GM23338 (cell line): ENCODE results near the gene LRIG1. TPM values are rescaled to one million over a fixed set of nuclear protein-coding genes. Genes with fewer than 3 reads are reported as not detected.
A peak's percentile ranks its signal among the peaks of the same experiment; 100 is the strongest.

Source experiments
- ATAC-seq: fragments of 200-7000 bp; cut with Tn5 transposase; 3 replicates; pipeline ENCODE4 v1.9.1; 2020
- DNase-seq: peaks from one replicate; pipeline ENCODE4 v3.0.0-alpha.2; 2015; ENCODE audit warnings: low spot score
- H2AFZ ChIP-seq: fragments of 200-600 bp; sonication (generic); 2 replicates; pipeline ENCODE4 v1.8.0; 2016; ENCODE audit warnings: antibody characterized with exemption, mild to moderate bottlenecking, moderate library complexity
- H3F3A ChIP-seq: fragments of 200-600 bp; sonication (generic); replicated peaks from 2 replicates; pipeline ENCODE4 v1.8.0; 2017; ENCODE audit warnings: antibody characterized with exemption, mixed run types, low read depth
- H3K27ac ChIP-seq: fragments of 200-600 bp; sonication (generic); 2 replicates; pipeline ENCODE4 v1.6.1; 2016; ENCODE audit warnings: low read depth
- H3K27me3 ChIP-seq: fragments of 200-600 bp; sonication (generic); 2 replicates; pipeline ENCODE4 v1.8.0; 2016; ENCODE audit warnings: mild to moderate bottlenecking, mixed run types, moderate library complexity; ENCODE audit not compliant: insufficient read depth
- H3K36me3 ChIP-seq: fragments of 200-600 bp; sonication (generic); 2 replicates; pipeline ENCODE4 v1.8.0; 2016; ENCODE audit warnings: mild to moderate bottlenecking; ENCODE audit not compliant: insufficient read depth
- H3K4me1 ChIP-seq: fragments of 200-600 bp; sonication (generic); 2 replicates; pipeline ENCODE4 v1.8.0; 2016; ENCODE audit warnings: mild to moderate bottlenecking, moderate library complexity; ENCODE audit not compliant: insufficient read depth
- H3K4me2 ChIP-seq: fragments of 200-600 bp; sonication (generic); 2 replicates; pipeline ENCODE4 v1.7.1; 2017; ENCODE audit warnings: mixed run types
- H3K4me3 ChIP-seq: fragments of 200-600 bp; sonication (generic); 2 replicates; pipeline ENCODE4 v1.6.1; 2016; ENCODE audit warnings: mixed run types
- H3K79me2 ChIP-seq: fragments of 200-600 bp; sonication (generic); replicated peaks from 2 replicates; pipeline ENCODE4 v1.8.0; 2017; ENCODE audit warnings: mild to moderate bottlenecking; ENCODE audit not compliant: insufficient read depth
- H3K9me2 ChIP-seq: fragments of 200-600 bp; sonication (generic); 2 replicates; pipeline ENCODE4 v1.8.0; 2017; ENCODE audit not compliant: insufficient read depth
- H4K20me1 ChIP-seq: fragments of 200-600 bp; sonication (generic); replicated peaks from 2 replicates; pipeline ENCODE4 v1.8.0; 2017; ENCODE audit warnings: mild to moderate bottlenecking; ENCODE audit not compliant: insufficient read depth
- H3K27ac Mint-ChIP-seq: 2 replicates; pipeline ENCODE4 v1.8.0; 2020; ENCODE audit warnings: inconsistent platforms, mild to moderate bottlenecking, moderate library complexity, mixed read lengths
- H3K27me3 Mint-ChIP-seq: 3 replicates; pipeline ENCODE4 v1.8.0; 2022; ENCODE audit warnings: low read depth, mild to moderate bottlenecking, moderate library complexity, mixed read lengths, inconsistent platforms; ENCODE audit not compliant: insufficient read depth, poor library complexity
- H3K36me3 Mint-ChIP-seq: 3 replicates; pipeline ENCODE4 v1.8.0; 2021; ENCODE audit warnings: low read depth, mild to moderate bottlenecking, inconsistent platforms, moderate library complexity, mixed read lengths
- H3K4me1 Mint-ChIP-seq: 3 replicates; pipeline ENCODE4 v1.8.0; 2020; ENCODE audit warnings: mild to moderate bottlenecking, inconsistent platforms, mixed read lengths
- H3K4me3 Mint-ChIP-seq: 3 replicates; pipeline ENCODE4 v1.8.0; 2021; ENCODE audit warnings: moderate library complexity, mild to moderate bottlenecking, inconsistent platforms, mixed read lengths
- H3K9me3 Mint-ChIP-seq: 3 replicates; pipeline ENCODE4 v1.8.0; 2020; ENCODE audit warnings: moderate library complexity, mild to moderate bottlenecking, inconsistent platforms, mixed read lengths
- EZH2 ChIP-seq: fragments of 200-600 bp; sonication (generic); IDR thresholded peaks from one replicate; pipeline ENCODE4 v1.8.0; 2017; ENCODE audit warnings: antibody characterized with exemption, mild to moderate bottlenecking, low read depth; ENCODE audit not compliant: unreplicated experiment
- EZH2phosphoT487 ChIP-seq: fragments of 200-600 bp; sonication (generic); IDR thresholded peaks from one replicate; pipeline ENCODE4 v1.8.1; 2018; ENCODE audit warnings: antibody characterized with exemption; ENCODE audit not compliant: unreplicated experiment
- JUNB ChIP-seq: IDR thresholded peaks from one replicate; pipeline ENCODE4 v1.6.1; 2016; ENCODE audit warnings: antibody characterized with exemption; ENCODE audit not compliant: unreplicated experiment
- ZNF114 ChIP-seq: fragments of 250-450 bp; sonication (Bioruptor Pico); IDR thresholded peaks from 2 replicates; pipeline ENCODE4 v1.5.0; 2020; ENCODE audit warnings: mild to moderate bottlenecking, moderate library complexity
- ZNF331 ChIP-seq: fragments of 250-450 bp; sonication (Bioruptor Pico); IDR thresholded peaks from 2 replicates; pipeline ENCODE4 v1.5.0; 2020; ENCODE audit warnings: low read depth, mild to moderate bottlenecking, moderate library complexity
- polyA plus RNA-seq: library from polyadenylated mRNA; unstranded; fragments of >200 nt; fragmentation: Nextera tagmentation; extraction: Ambion mirVana; gene quantifications from 2 replicates; pipeline ENCODE4 v1.2.1, GENCODE V29; 2016
- total RNA-seq: library from RNA; depleted of rRNA; stranded (reverse); fragments of >200 nt; shearing (Covaris generic); gene quantifications from 2 replicates; pipeline ENCODE4 v1.2.3, GENCODE V29; 2014
- TF ChIP-seq, protein P1 (sequence below), 2 experiments: fragments of 200-600 bp in 1 of 2; sonication (generic) in 1 of 2; conservative IDR thresholded peaks; 2 replicates each; pipeline versions ENCODE4 v1.5.1 to v1.6.1; 2016 to 2017; ENCODE audit warnings: antibody characterized with exemption in 2 of 2, low read depth in 2 of 2, mild to moderate bottlenecking in 2 of 2, moderate library complexity in 1 of 2
- TF ChIP-seq, protein P2 (sequence below): IDR thresholded peaks from 2 replicates; pipeline ENCODE4 v1.6.1; 2016; ENCODE audit warnings: antibody characterized with exemption
- TF ChIP-seq, protein P3 (sequence below): fragments of 250-450 bp; sonication (Bioruptor Pico); IDR thresholded peaks from 2 replicates; pipeline ENCODE4 v1.5.0; 2020; ENCODE audit warnings: mild to moderate bottlenecking, moderate library complexity

The LRIG1 gene
- total and polyA plus RNA-seq, 2 experiments from 2014 or later, result 40.0 to 134 TPM

DNA sequence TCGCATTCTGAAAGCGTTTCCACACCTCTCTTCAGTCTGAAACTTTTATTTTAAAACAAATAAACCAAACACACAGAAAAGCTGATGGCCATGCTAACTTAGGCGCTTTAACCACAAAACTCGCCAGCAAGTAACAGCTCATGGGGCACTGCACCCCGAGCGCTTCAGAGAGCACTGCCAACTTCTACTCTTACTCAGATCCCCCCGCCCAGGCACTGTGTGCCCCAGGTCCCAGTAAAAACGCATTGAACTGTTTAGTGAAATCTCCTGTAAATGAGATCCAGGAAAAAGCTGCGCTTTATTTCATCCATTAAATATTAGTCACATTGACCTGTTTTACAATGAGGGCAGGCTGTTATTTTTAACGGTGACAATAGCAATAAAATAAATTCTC lies 99.7 kb downstream of the LRIG1 start:
- peaks cover 44% of the 10 kb centered on the region for H3K4me1 Mint-ChIP-seq
- Histone ChIP-seq H2AFZ (no peak overlapping the region), H3K27ac (peak overlapping the region; percentile 72), H3F3A (no peaks in the 10 kb centered on the region), H3K4me1 (peaks cover 14% of the 10 kb centered on the region), H3K4me3 (no peak overlapping the region), H4K20me1 (peaks cover 33% of the 10 kb centered on the region), H3K4me2 (no peak overlapping the region), H3K27me3 (no peaks in the 10 kb centered on the region), H3K9me2 (no peaks in the 10 kb centered on the region; the same call in 1 of the 2 replicates), H3K79me2 (peaks cover 37% of the 10 kb centered on the region), H3K36me3 (peaks cover 32% of the 10 kb centered on the region)
- peak overlapping the region; percentile 14; the same call in 1 of the 2 replicates for H3K27ac Mint-ChIP-seq
- H3K9me3 Mint-ChIP-seq, result no peaks in the 10 kb centered on the region; the same call in 2 of the 3 replicates
- peaks cover 15% of the 10 kb centered on the region for H3K27me3 Mint-ChIP-seq
- no peak for DNase-seq
- H3K4me3 Mint-ChIP-seq, result no peak overlapping the region; the same call in 2 of the 3 replicates
- TF ChIP-seq EZH2 (no peak), ZNF331 (CRISPR knock-in tag) (no peak)
- TF ChIP-seq, protein P1, sequence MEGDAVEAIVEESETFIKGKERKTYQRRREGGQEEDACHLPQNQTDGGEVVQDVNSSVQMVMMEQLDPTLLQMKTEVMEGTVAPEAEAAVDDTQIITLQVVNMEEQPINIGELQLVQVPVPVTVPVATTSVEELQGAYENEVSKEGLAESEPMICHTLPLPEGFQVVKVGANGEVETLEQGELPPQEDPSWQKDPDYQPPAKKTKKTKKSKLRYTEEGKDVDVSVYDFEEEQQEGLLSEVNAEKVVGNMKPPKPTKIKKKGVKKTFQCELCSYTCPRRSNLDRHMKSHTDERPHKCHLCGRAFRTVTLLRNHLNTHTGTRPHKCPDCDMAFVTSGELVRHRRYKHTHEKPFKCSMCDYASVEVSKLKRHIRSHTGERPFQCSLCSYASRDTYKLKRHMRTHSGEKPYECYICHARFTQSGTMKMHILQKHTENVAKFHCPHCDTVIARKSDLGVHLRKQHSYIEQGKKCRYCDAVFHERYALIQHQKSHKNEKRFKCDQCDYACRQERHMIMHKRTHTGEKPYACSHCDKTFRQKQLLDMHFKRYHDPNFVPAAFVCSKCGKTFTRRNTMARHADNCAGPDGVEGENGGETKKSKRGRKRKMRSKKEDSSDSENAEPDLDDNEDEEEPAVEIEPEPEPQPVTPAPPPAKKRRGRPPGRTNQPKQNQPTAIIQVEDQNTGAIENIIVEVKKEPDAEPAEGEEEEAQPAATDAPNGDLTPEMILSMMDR (conservative IDR thresholded peaks at IDR 0.05; ENCODE audit: low read depth in 2 of 2), result no peak
- TF ChIP-seq, protein P2, sequence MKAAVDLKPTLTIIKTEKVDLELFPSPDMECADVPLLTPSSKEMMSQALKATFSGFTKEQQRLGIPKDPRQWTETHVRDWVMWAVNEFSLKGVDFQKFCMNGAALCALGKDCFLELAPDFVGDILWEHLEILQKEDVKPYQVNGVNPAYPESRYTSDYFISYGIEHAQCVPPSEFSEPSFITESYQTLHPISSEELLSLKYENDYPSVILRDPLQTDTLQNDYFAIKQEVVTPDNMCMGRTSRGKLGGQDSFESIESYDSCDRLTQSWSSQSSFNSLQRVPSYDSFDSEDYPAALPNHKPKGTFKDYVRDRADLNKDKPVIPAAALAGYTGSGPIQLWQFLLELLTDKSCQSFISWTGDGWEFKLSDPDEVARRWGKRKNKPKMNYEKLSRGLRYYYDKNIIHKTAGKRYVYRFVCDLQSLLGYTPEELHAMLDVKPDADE, result no peak
- ATAC-seq, result no peak
- peaks cover 97% of the 10 kb centered on the region for H3K36me3 Mint-ChIP-seq

DNA sequence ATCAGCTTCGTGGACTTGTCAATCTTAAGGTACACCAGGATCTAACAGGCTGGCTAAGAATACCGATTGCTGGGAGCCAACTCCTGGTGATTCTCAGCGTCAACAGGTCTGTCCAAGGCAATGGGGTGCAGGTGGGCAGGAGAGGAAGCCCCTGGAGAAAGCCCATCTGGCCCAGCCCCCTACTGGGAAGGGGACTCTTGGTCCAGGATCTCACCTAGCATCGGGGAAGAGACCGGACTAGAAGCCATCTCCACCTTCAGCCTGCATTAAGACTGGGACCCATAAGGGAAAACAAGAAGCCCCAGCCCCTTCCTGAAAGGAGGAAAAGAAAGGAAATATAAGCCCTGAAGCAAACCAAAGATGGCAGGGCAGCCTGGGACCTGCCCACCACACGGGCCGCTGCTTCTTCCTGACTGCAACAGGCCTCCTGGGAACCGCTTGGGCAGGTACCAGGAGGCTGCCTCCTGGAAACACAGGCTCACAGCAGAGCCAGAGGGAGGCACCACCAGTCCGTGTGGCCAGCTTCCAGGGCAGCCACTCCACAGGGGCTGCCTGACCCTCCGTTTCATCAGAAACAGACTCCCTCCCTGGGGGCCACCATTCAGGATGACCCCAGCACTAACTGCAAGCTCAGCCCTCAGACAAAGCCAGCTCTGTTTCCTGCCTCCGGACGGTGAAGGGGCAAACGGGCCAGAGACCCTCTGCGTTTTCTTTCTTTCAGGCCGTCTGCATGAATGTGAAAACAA lies 100.2 kb downstream of the LRIG1 start:
- Histone ChIP-seq H3K4me1 (peaks cover 14% of the 10 kb centered on the region), H3K79me2 (peaks cover 37% of the 10 kb centered on the region), H3K4me2 (no peak overlapping the region), H3K9me2 (no peaks in the 10 kb centered on the region; the same call in 1 of the 2 replicates), H3K27ac (peak overlapping the region; percentile 72), H3F3A (no peaks in the 10 kb centered on the region), H3K4me3 (no peak overlapping the region), H4K20me1 (peaks cover 33% of the 10 kb centered on the region), H3K36me3 (peaks cover 27% of the 10 kb centered on the region), H2AFZ (no peak overlapping the region), H3K27me3 (no peaks in the 10 kb centered on the region)
- Mint-ChIP-seq H3K4me1 (peaks cover 46% of the 10 kb centered on the region), H3K27me3 (peaks cover 16% of the 10 kb centered on the region), H3K36me3 (peaks cover 97% of the 10 kb centered on the region), H3K27ac (peak overlapping the region; percentile 70; the same call in 1 of the 2 replicates), H3K4me3 (no peak overlapping the region; the same call in 2 of the 3 replicates), H3K9me3 (no peaks in the 10 kb centered on the region; the same call in 2 of the 3 replicates)
- ATAC-seq (peak; percentile 23), DNase-seq (no peak)
- TF ChIP-seq ZNF114 (CRISPR knock-in tag) (no peak), JUNB (no peak), EZH2phosphoT487 (no peak)
- TF ChIP-seq, protein P3, sequence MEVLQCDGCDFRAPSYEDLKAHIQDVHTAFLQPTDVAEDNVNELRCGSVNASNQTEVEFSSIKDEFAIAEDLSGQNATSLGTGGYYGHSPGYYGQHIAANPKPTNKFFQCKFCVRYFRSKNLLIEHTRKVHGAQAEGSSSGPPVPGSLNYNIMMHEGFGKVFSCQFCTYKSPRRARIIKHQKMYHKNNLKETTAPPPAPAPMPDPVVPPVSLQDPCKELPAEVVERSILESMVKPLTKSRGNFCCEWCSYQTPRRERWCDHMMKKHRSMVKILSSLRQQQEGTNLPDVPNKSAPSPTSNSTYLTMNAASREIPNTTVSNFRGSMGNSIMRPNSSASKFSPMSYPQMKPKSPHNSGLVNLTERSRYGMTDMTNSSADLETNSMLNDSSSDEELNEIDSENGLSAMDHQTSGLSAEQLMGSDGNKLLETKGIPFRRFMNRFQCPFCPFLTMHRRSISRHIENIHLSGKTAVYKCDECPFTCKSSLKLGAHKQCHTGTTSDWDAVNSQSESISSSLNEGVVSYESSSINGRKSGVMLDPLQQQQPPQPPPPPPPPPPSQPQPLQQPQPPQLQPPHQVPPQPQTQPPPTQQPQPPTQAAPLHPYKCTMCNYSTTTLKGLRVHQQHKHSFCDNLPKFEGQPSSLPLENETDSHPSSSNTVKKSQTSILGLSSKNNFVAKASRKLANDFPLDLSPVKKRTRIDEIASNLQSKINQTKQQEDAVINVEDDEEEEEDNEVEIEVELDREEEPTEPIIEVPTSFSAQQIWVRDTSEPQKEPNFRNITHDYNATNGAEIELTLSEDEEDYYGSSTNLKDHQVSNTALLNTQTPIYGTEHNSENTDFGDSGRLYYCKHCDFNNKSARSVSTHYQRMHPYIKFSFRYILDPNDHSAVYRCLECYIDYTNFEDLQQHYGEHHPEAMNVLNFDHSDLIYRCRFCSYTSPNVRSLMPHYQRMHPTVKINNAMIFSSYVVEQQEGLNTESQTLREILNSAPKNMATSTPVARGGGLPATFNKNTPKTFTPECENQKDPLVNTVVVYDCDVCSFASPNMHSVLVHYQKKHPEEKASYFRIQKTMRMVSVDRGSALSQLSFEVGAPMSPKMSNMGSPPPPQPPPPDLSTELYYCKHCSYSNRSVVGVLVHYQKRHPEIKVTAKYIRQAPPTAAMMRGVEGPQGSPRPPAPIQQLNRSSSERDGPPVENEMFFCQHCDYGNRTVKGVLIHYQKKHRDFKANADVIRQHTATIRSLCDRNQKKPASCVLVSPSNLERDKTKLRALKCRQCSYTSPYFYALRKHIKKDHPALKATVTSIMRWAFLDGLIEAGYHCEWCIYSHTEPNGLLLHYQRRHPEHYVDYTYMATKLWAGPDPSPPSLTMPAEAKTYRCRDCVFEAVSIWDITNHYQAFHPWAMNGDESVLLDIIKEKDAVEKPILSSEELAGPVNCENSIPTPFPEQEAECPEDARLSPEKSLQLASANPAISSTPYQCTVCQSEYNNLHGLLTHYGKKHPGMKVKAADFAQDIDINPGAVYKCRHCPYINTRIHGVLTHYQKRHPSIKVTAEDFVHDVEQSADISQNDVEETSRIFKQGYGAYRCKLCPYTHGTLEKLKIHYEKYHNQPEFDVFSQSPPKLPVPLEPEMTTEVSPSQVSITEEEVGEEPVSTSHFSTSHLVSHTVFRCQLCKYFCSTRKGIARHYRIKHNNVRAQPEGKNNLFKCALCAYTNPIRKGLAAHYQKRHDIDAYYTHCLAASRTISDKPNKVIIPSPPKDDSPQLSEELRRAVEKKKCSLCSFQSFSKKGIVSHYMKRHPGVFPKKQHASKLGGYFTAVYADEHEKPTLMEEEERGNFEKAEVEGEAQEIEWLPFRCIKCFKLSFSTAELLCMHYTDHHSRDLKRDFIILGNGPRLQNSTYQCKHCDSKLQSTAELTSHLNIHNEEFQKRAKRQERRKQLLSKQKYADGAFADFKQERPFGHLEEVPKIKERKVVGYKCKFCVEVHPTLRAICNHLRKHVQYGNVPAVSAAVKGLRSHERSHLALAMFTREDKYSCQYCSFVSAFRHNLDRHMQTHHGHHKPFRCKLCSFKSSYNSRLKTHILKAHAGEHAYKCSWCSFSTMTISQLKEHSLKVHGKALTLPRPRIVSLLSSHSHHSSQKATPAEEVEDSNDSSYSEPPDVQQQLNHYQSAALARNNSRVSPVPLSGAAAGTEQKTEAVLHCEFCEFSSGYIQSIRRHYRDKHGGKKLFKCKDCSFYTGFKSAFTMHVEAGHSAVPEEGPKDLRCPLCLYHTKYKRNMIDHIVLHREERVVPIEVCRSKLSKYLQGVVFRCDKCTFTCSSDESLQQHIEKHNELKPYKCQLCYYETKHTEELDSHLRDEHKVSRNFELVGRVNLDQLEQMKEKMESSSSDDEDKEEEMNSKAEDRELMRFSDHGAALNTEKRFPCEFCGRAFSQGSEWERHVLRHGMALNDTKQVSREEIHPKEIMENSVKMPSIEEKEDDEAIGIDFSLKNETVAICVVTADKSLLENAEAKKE (CRISPR knock-in tag), result no peak
- TF ChIP-seq, protein P1 (conservative IDR thresholded peaks at IDR 0.05; ENCODE audit: low read depth in 2 of 2), result peak in 1 of 2 experiments; percentile 32; a peak in 2 of 4 replicates
